HepG2 (cell line): Measurements from ENCODE around the gene ZBTB47. TPM values are rescaled to one million over a fixed set of nuclear protein-coding genes. Genes with fewer than 3 reads are reported as not detected.
A peak's percentile ranks its signal among the peaks of the same experiment; 100 is the strongest.

Experiments used
- ARHGAP35 ChIP-seq: sonication (generic); formaldehyde crosslinking; IDR thresholded peaks from 2 replicates; pipeline ENCODE4 v1.9.0; 2022; ENCODE audit warnings: mild to moderate bottlenecking, inconsistent platforms, moderate library complexity, missing genetic modification reagents, borderline replicate concordance
- FOXM1 ChIP-seq: sonication (generic); formaldehyde crosslinking; IDR thresholded peaks from 2 replicates; pipeline ENCODE4 v1.5.0; 2020; ENCODE audit warnings: missing genetic modification reagents
- HNF4A ChIP-seq: sonication (generic); formaldehyde crosslinking; IDR thresholded peaks from 2 replicates; pipeline ENCODE4 v1.4.0; 2020; ENCODE audit warnings: missing genetic modification reagents
- MYNN ChIP-seq: sonication (generic); formaldehyde crosslinking; IDR thresholded peaks from 2 replicates; pipeline ENCODE4 v1.4.0; 2020; ENCODE audit warnings: mild to moderate bottlenecking, low read depth, missing genetic modification reagents
- NCOA2 ChIP-seq: sonication (generic); formaldehyde crosslinking; IDR thresholded peaks from 2 replicates; pipeline ENCODE4 v1.8.0; 2022; ENCODE audit warnings: inconsistent platforms
- PLSCR1 ChIP-seq: sonication (generic); formaldehyde crosslinking; IDR thresholded peaks from 2 replicates; pipeline ENCODE4 v1.5.0; 2020; ENCODE audit warnings: missing genetic modification reagents, mild to moderate bottlenecking, borderline replicate concordance
- SOX13 ChIP-seq, 3 experiments: fragments of 450-650 bp in 1 of 3; sonication (generic) in 1 of 3; formaldehyde crosslinking in 1 of 3; IDR thresholded peaks in 2 of 3; conservative IDR thresholded peaks in 1 of 3; 2 replicates each; pipeline versions ENCODE4 v1.5.0 to v1.6.1; 2016 to 2020; ENCODE audit warnings: antibody characterized with exemption in 1 of 3, mild to moderate bottlenecking in 1 of 3, missing compliant biosample characterization in 1 of 3, missing genetic modification reagents in 1 of 3, moderate library complexity in 1 of 3
- SP140L ChIP-seq: sonication (generic); formaldehyde crosslinking; IDR thresholded peaks from 2 replicates; pipeline ENCODE4 v1.4.0; 2020; ENCODE audit warnings: missing genetic modification reagents, borderline replicate concordance
- ZBTB38 ChIP-seq: sonication (generic); formaldehyde crosslinking; IDR thresholded peaks from 2 replicates; pipeline ENCODE4 v1.5.1; 2020; ENCODE audit warnings: mild to moderate bottlenecking, missing genetic modification reagents
- ZFP62 ChIP-seq: sonication (generic); formaldehyde crosslinking; IDR thresholded peaks from 2 replicates; pipeline ENCODE4 v1.4.0; 2020; ENCODE audit warnings: missing genetic modification reagents
- ZNF326 ChIP-seq: sonication (generic); formaldehyde crosslinking; IDR thresholded peaks from 2 replicates; pipeline ENCODE4 v1.4.0; 2020; ENCODE audit warnings: missing genetic modification reagents, borderline replicate concordance
- ZNF33A ChIP-seq: sonication (generic); formaldehyde crosslinking; IDR thresholded peaks from 2 replicates; pipeline ENCODE4 v1.5.1; 2020; ENCODE audit warnings: missing genetic modification reagents, mild to moderate bottlenecking, moderate library complexity, borderline replicate concordance
- ZNF605 ChIP-seq: sonication (generic); formaldehyde crosslinking; IDR thresholded peaks from 2 replicates; pipeline ENCODE4 v1.8.0; 2022; ENCODE audit warnings: mild to moderate bottlenecking, missing genetic modification reagents
- ZNF646 ChIP-seq: sonication (generic); formaldehyde crosslinking; IDR thresholded peaks from 2 replicates; pipeline ENCODE4 v1.9.0; 2021; ENCODE audit warnings: mild to moderate bottlenecking, missing genetic modification reagents
- ZNF773 ChIP-seq: sonication (generic); formaldehyde crosslinking; IDR thresholded peaks from 2 replicates; pipeline ENCODE4 v1.4.0; 2020; ENCODE audit warnings: missing genetic modification reagents, borderline replicate concordance
- polyA plus RNA-seq, 8 experiments: library from polyadenylated mRNA; depleted of rRNA in 3 of 8; stranded (reverse) in 7 of 8; unstranded in 1 of 8; fragments of >200 nt; fragmentation: Illumina TruSeq in 4 of 8; extraction: Trizol in 4 of 8; gene quantifications; 2 replicates each; pipeline versions ENCODE4 v1.2.1 to v1.2.3, GENCODE V29; 2011 to 2016; ENCODE audit warnings: low read depth in 4 of 8, missing spikeins in 1 of 8, mixed read lengths in 1 of 8; ENCODE audit not compliant: insufficient read depth in 1 of 8
- total RNA-seq, 5 experiments: library from RNA; depleted of rRNA; stranded (reverse); fragments of >200 nt; fragmentation: Illumina TruSeq; extraction: Trizol; gene quantifications; 2 replicates each; pipeline ENCODE4 v1.2.3, GENCODE V29; 2016; ENCODE audit warnings: low read depth in 1 of 5

The ZBTB47 gene
- total and polyA plus RNA-seq, 2 of the 13 experiments (the other 11 are each of a cell fraction or from before 2014, with no cell fraction given), result 1.5 to 3.1 TPM

DNA sequence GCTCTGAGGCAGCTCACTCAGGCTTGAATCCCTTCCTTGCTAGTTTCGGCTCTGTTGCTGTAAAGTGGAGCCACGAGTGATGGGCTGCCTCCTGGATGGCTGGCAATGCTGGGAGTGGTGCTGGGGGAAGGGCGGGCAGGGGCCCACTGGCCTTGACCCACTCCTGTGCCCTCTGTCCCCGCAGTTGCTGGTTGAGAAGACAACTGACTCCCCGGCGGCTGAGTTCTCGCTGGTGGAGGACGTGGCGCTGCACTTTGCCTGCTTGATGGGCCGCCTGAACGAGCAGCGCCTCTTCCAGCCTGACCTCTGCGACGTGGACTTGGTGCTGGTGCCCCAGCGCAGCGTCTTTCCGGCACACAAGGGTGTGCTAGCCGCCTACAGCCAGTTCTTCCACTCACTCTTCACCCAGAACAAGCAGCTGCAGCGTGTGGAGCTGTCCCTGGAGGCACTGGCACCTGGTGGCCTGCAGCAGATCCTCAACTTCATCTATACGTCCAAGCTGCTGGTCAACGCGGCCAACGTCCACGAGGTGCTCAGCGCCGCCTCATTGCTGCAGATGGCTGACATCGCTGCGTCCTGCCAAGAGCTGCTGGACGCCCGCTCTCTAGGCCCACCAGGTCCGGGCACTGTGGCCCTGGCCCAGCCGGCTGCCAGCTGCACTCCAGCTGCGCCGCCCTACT, 4.7 kb downstream of the ZBTB47 start (continued):
- TF ChIP-seq ZNF646 (CRISPR knock-in tag), result no peak
- no peak for TF ChIP-seq ZNF33A (CRISPR knock-in tag)
- TF ChIP-seq FOXM1 (CRISPR knock-in tag), result no peak
- TF ChIP-seq HNF4A (CRISPR knock-in tag), result peak; percentile 44; the same call in 1 of the 2 replicates
- TF ChIP-seq NCOA2, result no peak
- TF ChIP-seq ZNF773 (CRISPR knock-in tag), result no peak
- TF ChIP-seq ZNF326 (CRISPR knock-in tag), result no peak
- TF ChIP-seq ZFP62 (CRISPR knock-in tag), result no peak
- no peak for TF ChIP-seq ZNF605 (CRISPR knock-in tag)
- TF ChIP-seq ZBTB38 (CRISPR knock-in tag), result peak; percentile 87
- TF ChIP-seq SOX13 (IDR thresholded peaks at IDR 0.05), result no peak
- TF ChIP-seq SOX13 (CRISPR knock-in tag; conservative IDR thresholded peaks at IDR 0.05 in 1 of 2, IDR thresholded peaks at IDR 0.05 in 1 of 2), result no peak
- TF ChIP-seq MYNN (CRISPR knock-in tag), result no peak
- TF ChIP-seq PLSCR1 (CRISPR knock-in tag), result no peak
- no peak for TF ChIP-seq ARHGAP35 (CRISPR knock-in tag)
- no peak for TF ChIP-seq SP140L
